Measurements from ENCODE around the gene OSCAR. TPM values are rescaled to one million over a fixed set of nuclear protein-coding genes. Genes with fewer than 3 reads are reported as not detected.

Gene OSCAR
- total RNA-seq, 1 donor from 2014 or later, result 0.20 TPM

GRCh38 chr19:54125713-54126112, 25.1 kb upstream of the OSCAR start:
- no peak for FAIRE-seq
- Histone ChIP-seq H3K36me3 (ENCODE audit: insufficient read depth, low read length) (peaks cover 4% of the 10 kb centered on the region), H3K27me3 (ENCODE audit: insufficient read depth, low read length) (no peaks in the 10 kb centered on the region), H4K20me1 (ENCODE audit: insufficient read depth, low read length) (no peaks in the 10 kb centered on the region), H3K4me2 (ENCODE audit: low read length) (no peak overlapping the region), H3K4me3 (ENCODE audit: insufficient read depth, low read depth, low read length) (no peak overlapping the region), H2AFZ (ENCODE audit: low read depth, low read length) (no peak overlapping the region), H3K79me2 (ENCODE audit: insufficient read depth, low read length) (no peaks in the 10 kb centered on the region), H3K27ac (ENCODE audit: low read depth, low read length) (no peak overlapping the region), H3K9ac (ENCODE audit: low read length) (no peak overlapping the region), H3K9me3 (ENCODE audit: insufficient read depth, low read depth, low read length) (no peaks in the 10 kb centered on the region), H3K4me1 (ENCODE audit: insufficient read depth, low read length) (no peaks in the 10 kb centered on the region)
- Mint-ChIP-seq H3K4me1 (ENCODE audit: low read depth, unreplicated experiment) (no peaks in the 10 kb centered on the region), H3K27ac (ENCODE audit: unreplicated experiment) (no peak overlapping the region), H3K27me3 (ENCODE audit: low read depth, unreplicated experiment) (no peaks in the 10 kb centered on the region), H3K9me3 (ENCODE audit: unreplicated experiment) (no peaks in the 10 kb centered on the region), H3K36me3 (ENCODE audit: low read depth, unreplicated experiment) (peaks cover 13% of the 10 kb centered on the region), H3K4me3 (ENCODE audit: unreplicated experiment) (peak overlapping the region; percentile 34)
- no peak for DNase-seq (ENCODE audit: low read depth)
- TF ChIP-seq CTCF (IDR thresholded peaks at IDR 0.05; ENCODE audit: insufficient read depth, low read depth, low read length), result no peak
- no peak for TF ChIP-seq EZH2 (IDR thresholded peaks at IDR 0.05; ENCODE audit: insufficient read depth, low read length)

GRCh38 chr19:54124393-54124792, 23.8 kb upstream of the OSCAR start:
- peaks cover 12% of the 10 kb centered on the region for H3K36me3 Mint-ChIP-seq (ENCODE audit: low read depth, unreplicated experiment)
- H3K27ac Mint-ChIP-seq (ENCODE audit: unreplicated experiment), result peak overlapping the region; percentile 26
- DNase-seq (ENCODE audit: low read depth), result no peak
- H3K4me1 ChIP-seq (ENCODE audit: insufficient read depth, low read length), result no peaks in the 10 kb centered on the region
- H2AFZ ChIP-seq (ENCODE audit: low read depth, low read length), result no peak overlapping the region
- H3K9me3 Mint-ChIP-seq (ENCODE audit: unreplicated experiment), result no peaks in the 10 kb centered on the region
- H3K79me2 ChIP-seq (ENCODE audit: insufficient read depth, low read length), result no peaks in the 10 kb centered on the region
- no peak for FAIRE-seq
- no peaks in the 10 kb centered on the region for H3K27me3 Mint-ChIP-seq (ENCODE audit: low read depth, unreplicated experiment)
- no peaks in the 10 kb centered on the region for H3K9me3 ChIP-seq (ENCODE audit: insufficient read depth, low read depth, low read length)
- no peak overlapping the region for H3K4me3 ChIP-seq (ENCODE audit: insufficient read depth, low read depth, low read length)
- no peaks in the 10 kb centered on the region for H4K20me1 ChIP-seq (ENCODE audit: insufficient read depth, low read length)
- H3K27ac ChIP-seq (ENCODE audit: low read depth, low read length), result no peak overlapping the region
- H3K4me3 Mint-ChIP-seq (ENCODE audit: unreplicated experiment), result no peak overlapping the region
- peaks cover 4% of the 10 kb centered on the region for H3K36me3 ChIP-seq (ENCODE audit: insufficient read depth, low read length)
- H3K4me1 Mint-ChIP-seq (ENCODE audit: low read depth, unreplicated experiment), result no peaks in the 10 kb centered on the region
- TF ChIP-seq EZH2 (IDR thresholded peaks at IDR 0.05; ENCODE audit: insufficient read depth, low read length) (no peak), CTCF (IDR thresholded peaks at IDR 0.05; ENCODE audit: insufficient read depth, low read depth, low read length) (no peak)
- H3K9ac ChIP-seq (ENCODE audit: low read length), result no peak overlapping the region
- H3K4me2 ChIP-seq (ENCODE audit: low read length), result no peak overlapping the region
- H3K27me3 ChIP-seq (ENCODE audit: insufficient read depth, low read length), result no peaks in the 10 kb centered on the region

- H3K36me3 Mint-ChIP-seq (ENCODE audit: low read depth, unreplicated experiment), result peaks cover 12% of the 10 kb centered on the region
- H3K79me2 ChIP-seq (ENCODE audit: insufficient read depth, low read length), result no peaks in the 10 kb centered on the region
- H3K4me3 ChIP-seq (ENCODE audit: insufficient read depth, low read depth, low read length), result no peak overlapping the region
- H3K27ac ChIP-seq (ENCODE audit: low read depth, low read length), result no peak overlapping the region
- peaks cover 6% of the 10 kb centered on the region for H3K36me3 ChIP-seq (ENCODE audit: insufficient read depth, low read length)
- H3K9me3 ChIP-seq (ENCODE audit: insufficient read depth, low read depth, low read length), result no peaks in the 10 kb centered on the region
- DNase-seq (ENCODE audit: low read depth) (no peak), FAIRE-seq (no peak)
- H2AFZ ChIP-seq (ENCODE audit: low read depth, low read length), result no peak overlapping the region
- no peak overlapping the region for H3K9ac ChIP-seq (ENCODE audit: low read length)
- no peaks in the 10 kb centered on the region for H3K4me1 Mint-ChIP-seq (ENCODE audit: low read depth, unreplicated experiment)
- no peaks in the 10 kb centered on the region for H3K9me3 Mint-ChIP-seq (ENCODE audit: unreplicated experiment)
- H3K4me1 ChIP-seq (ENCODE audit: insufficient read depth, low read length), result no peaks in the 10 kb centered on the region
- H3K27ac Mint-ChIP-seq (ENCODE audit: unreplicated experiment), result no peak overlapping the region
- H3K4me2 ChIP-seq (ENCODE audit: low read length), result no peak overlapping the region
- no peaks in the 10 kb centered on the region for H3K27me3 Mint-ChIP-seq (ENCODE audit: low read depth, unreplicated experiment)
- no peaks in the 10 kb centered on the region for H3K27me3 ChIP-seq (ENCODE audit: insufficient read depth, low read length)
- no peaks in the 10 kb centered on the region for H4K20me1 ChIP-seq (ENCODE audit: insufficient read depth, low read length)
- TF ChIP-seq CTCF (IDR thresholded peaks at IDR 0.05; ENCODE audit: insufficient read depth, low read depth, low read length), result no peak
- TF ChIP-seq EZH2 (IDR thresholded peaks at IDR 0.05; ENCODE audit: insufficient read depth, low read length), result no peak
- no peak overlapping the region for H3K4me3 Mint-ChIP-seq (ENCODE audit: unreplicated experiment)
Measured at GRCh38 chr19:54123682-54124081, 23.1 kb upstream of the OSCAR start.
